MG63 (cell line): ENCODE data around the gene SATB2. TPM values are rescaled to one million over a fixed set of nuclear protein-coding genes. Genes with fewer than 3 reads are reported as not detected.

ENCODE experiments used
- DNase-seq: peaks from one replicate; pipeline ENCODE4 v3.0.0-alpha.2; 2020
- H3K27me3 ChIP-seq: fragments of 250-450 bp; sonication (Bioruptor Pico); 2 replicates; pipeline ENCODE4 v1.5.1; 2020; ENCODE audit warnings: mild to moderate bottlenecking, moderate library complexity
- H3K36me3 ChIP-seq: fragments of 250-450 bp; sonication (Bioruptor Pico); 2 replicates; pipeline ENCODE4 v1.5.1; 2020; ENCODE audit warnings: mild to moderate bottlenecking, moderate library complexity
- H3K4me3 ChIP-seq: fragments of 250-450 bp; sonication (Bioruptor Pico); 2 replicates; pipeline ENCODE4 v1.5.1; 2020; ENCODE audit warnings: mild to moderate bottlenecking, moderate library complexity
- H3K9me3 ChIP-seq: fragments of 250-450 bp; sonication (Bioruptor Pico); 2 replicates; pipeline ENCODE4 v1.5.1; 2020; ENCODE audit warnings: mild to moderate bottlenecking, moderate library complexity
- total RNA-seq: library from RNA; depleted of rRNA; stranded (reverse); fragments of >200 nt; shearing (Covaris generic); gene quantifications from 2 replicates; pipeline ENCODE4 v1.2.3, GENCODE V29; 2014; ENCODE audit warnings: low replicate concordance

Gene SATB2
- total RNA-seq, 1 experiment from 2014 or later = 3.4 TPM

- no peaks in the 10 kb centered on the region for H3K9me3 ChIP-seq
- no peaks in the 10 kb centered on the region for H3K27me3 ChIP-seq
- no peak for DNase-seq
- H3K4me3 ChIP-seq = no peak overlapping the region
- 0 out of 2 replicates have a peak, but pooled peaks cover 3% of the 10 kb centered on the region for H3K36me3 ChIP-seq
Observed at GRCh38 chr2:199392363-199392762, 65.4 kb downstream of the SATB2 start.

- no peaks in the 10 kb centered on the region for H3K9me3 ChIP-seq
- no peak for DNase-seq
- peaks cover 3% of the 10 kb centered on the region for H3K36me3 ChIP-seq
- no peak overlapping the region for H3K4me3 ChIP-seq
- H3K27me3 ChIP-seq = no peaks in the 10 kb centered on the region
Observed at GRCh38 chr2:199388728-199389268, 68.9 kb downstream of the SATB2 start.

- DNase-seq = no peak
- Histone ChIP-seq H3K27me3 (no peaks in the 10 kb centered on the region), H3K9me3 (no peaks in the 10 kb centered on the region), H3K4me3 (no peak overlapping the region), H3K36me3 (peaks cover 11% of the 10 kb centered on the region)
Observed at GRCh38 chr2:199384043-199384442, 73.7 kb downstream of the SATB2 start.

GRCh38 chr2:199383021-199383420 lies 74.7 kb downstream of the SATB2 start:
- no peak for DNase-seq
- Histone ChIP-seq H3K4me3 (no peak overlapping the region), H3K9me3 (no peaks in the 10 kb centered on the region)

GRCh38 chr2:199382091-199382490 lies 75.6 kb downstream of the SATB2 start:
- H3K27me3 ChIP-seq = no peaks in the 10 kb centered on the region
- peaks cover 14% of the 10 kb centered on the region for H3K36me3 ChIP-seq
- H3K4me3 ChIP-seq = no peak overlapping the region
- no peaks in the 10 kb centered on the region for H3K9me3 ChIP-seq
- DNase-seq = no peak

More at GRCh38 chr2:199383021-199383420, 74.7 kb downstream of the SATB2 start:
- H3K27me3 ChIP-seq = no peaks in the 10 kb centered on the region
- H3K36me3 ChIP-seq = peaks cover 14% of the 10 kb centered on the region

- no peak overlapping the region for H3K4me3 ChIP-seq
- no peaks in the 10 kb centered on the region for H3K9me3 ChIP-seq
- peaks cover 12% of the 10 kb centered on the region for H3K36me3 ChIP-seq
- H3K27me3 ChIP-seq = no peaks in the 10 kb centered on the region
- DNase-seq = no peak
Observed at GRCh38 chr2:199381531-199381930, 76.2 kb downstream of the SATB2 start.

GRCh38 chr2:199378948-199379650 lies 78.6 kb downstream of the SATB2 start:
- Histone ChIP-seq H3K4me3 (no peak overlapping the region), H3K27me3 (no peaks in the 10 kb centered on the region), H3K36me3 (peaks cover 17% of the 10 kb centered on the region), H3K9me3 (no peaks in the 10 kb centered on the region)
- DNase-seq = peak; percentile 68

- peaks cover 20% of the 10 kb centered on the region for H3K36me3 ChIP-seq
- H3K4me3 ChIP-seq = no peak overlapping the region
- H3K27me3 ChIP-seq = no peaks in the 10 kb centered on the region
- no peaks in the 10 kb centered on the region for H3K9me3 ChIP-seq
- peak; percentile 41 for DNase-seq
Observed at GRCh38 chr2:199370150-199370780, 87.5 kb downstream of the SATB2 start.

- Histone ChIP-seq H3K27me3 (no peaks in the 10 kb centered on the region), H3K4me3 (no peak overlapping the region), H3K36me3 (peaks cover 10% of the 10 kb centered on the region), H3K9me3 (no peaks in the 10 kb centered on the region)
- no peak for DNase-seq
Observed at GRCh38 chr2:199366406-199366805, 91.3 kb downstream of the SATB2 start.

- Histone ChIP-seq H3K4me3 (no peak overlapping the region), H3K27me3 (no peaks in the 10 kb centered on the region), H3K9me3 (no peaks in the 10 kb centered on the region), H3K36me3 (peaks cover 10% of the 10 kb centered on the region)
- no peak for DNase-seq
Observed at GRCh38 chr2:199364153-199364552, 93.6 kb downstream of the SATB2 start.

GRCh38 chr2:199356412-199356811 lies 101.3 kb downstream of the SATB2 start:
- no peak for DNase-seq
- no peaks in the 10 kb centered on the region for H3K27me3 ChIP-seq
- no peaks in the 10 kb centered on the region for H3K9me3 ChIP-seq
- H3K4me3 ChIP-seq = no peak overlapping the region
- H3K36me3 ChIP-seq = no peaks in the 10 kb centered on the region

GRCh38 chr2:199348871-199349270 lies 108.9 kb downstream of the SATB2 start:
- Histone ChIP-seq H3K9me3 (no peaks in the 10 kb centered on the region), H3K27me3 (no peaks in the 10 kb centered on the region), H3K4me3 (no peak overlapping the region), H3K36me3 (peaks cover 16% of the 10 kb centered on the region)
- DNase-seq = no peak

GRCh38 chr2:199344012-199344411 lies 113.7 kb downstream of the SATB2 start:
- Histone ChIP-seq H3K9me3 (peaks cover 2% of the 10 kb centered on the region), H3K36me3 (peaks cover 16% of the 10 kb centered on the region), H3K4me3 (no peak overlapping the region), H3K27me3 (no peaks in the 10 kb centered on the region)
- no peak for DNase-seq

GRCh38 chr2:199342334-199342733 lies 115.4 kb downstream of the SATB2 start:
- Histone ChIP-seq H3K4me3 (no peak overlapping the region), H3K36me3 (peaks cover 5% of the 10 kb centered on the region; the same call in 1 of the 2 replicates), H3K27me3 (no peaks in the 10 kb centered on the region), H3K9me3 (peaks cover 3% of the 10 kb centered on the region)
- no peak for DNase-seq

GRCh38 chr2:199341123-199341522 lies 116.6 kb downstream of the SATB2 start:
- DNase-seq = no peak

GRCh38 chr2:199339891-199340605 lies 117.7 kb downstream of the SATB2 start:
- peaks cover 2% of the 10 kb centered on the region; the same call in 1 of the 2 replicates for H3K36me3 ChIP-seq
- peaks cover 3% of the 10 kb centered on the region for H3K9me3 ChIP-seq
- H3K27me3 ChIP-seq = no peaks in the 10 kb centered on the region
- no peak for DNase-seq
- no peak overlapping the region for H3K4me3 ChIP-seq

More at GRCh38 chr2:199341123-199341522, 116.6 kb downstream of the SATB2 start:
- Histone ChIP-seq H3K27me3 (no peaks in the 10 kb centered on the region), H3K36me3 (0 out of 2 replicates have a peak, but pooled peaks cover 2% of the 10 kb centered on the region), H3K4me3 (no peak overlapping the region), H3K9me3 (peaks cover 3% of the 10 kb centered on the region)

GRCh38 chr2:199336546-199336945 lies 121.2 kb downstream of the SATB2 start:
- peaks cover 2% of the 10 kb centered on the region; the same call in 1 of the 2 replicates for H3K36me3 ChIP-seq
- peaks cover 3% of the 10 kb centered on the region for H3K9me3 ChIP-seq
- H3K4me3 ChIP-seq = no peak overlapping the region
- H3K27me3 ChIP-seq = no peaks in the 10 kb centered on the region
- DNase-seq = no peak
